Fibroblast of peridontal ligament (primary cell): Measurements from ENCODE around the gene UBE2O.

Source experiments
- DNase-seq: peaks from one replicate; pipeline ENCODE4 v3.0.0-alpha.2; 2010; ENCODE audit errors: extremely low read depth

Gene UBE2O

DNA sequence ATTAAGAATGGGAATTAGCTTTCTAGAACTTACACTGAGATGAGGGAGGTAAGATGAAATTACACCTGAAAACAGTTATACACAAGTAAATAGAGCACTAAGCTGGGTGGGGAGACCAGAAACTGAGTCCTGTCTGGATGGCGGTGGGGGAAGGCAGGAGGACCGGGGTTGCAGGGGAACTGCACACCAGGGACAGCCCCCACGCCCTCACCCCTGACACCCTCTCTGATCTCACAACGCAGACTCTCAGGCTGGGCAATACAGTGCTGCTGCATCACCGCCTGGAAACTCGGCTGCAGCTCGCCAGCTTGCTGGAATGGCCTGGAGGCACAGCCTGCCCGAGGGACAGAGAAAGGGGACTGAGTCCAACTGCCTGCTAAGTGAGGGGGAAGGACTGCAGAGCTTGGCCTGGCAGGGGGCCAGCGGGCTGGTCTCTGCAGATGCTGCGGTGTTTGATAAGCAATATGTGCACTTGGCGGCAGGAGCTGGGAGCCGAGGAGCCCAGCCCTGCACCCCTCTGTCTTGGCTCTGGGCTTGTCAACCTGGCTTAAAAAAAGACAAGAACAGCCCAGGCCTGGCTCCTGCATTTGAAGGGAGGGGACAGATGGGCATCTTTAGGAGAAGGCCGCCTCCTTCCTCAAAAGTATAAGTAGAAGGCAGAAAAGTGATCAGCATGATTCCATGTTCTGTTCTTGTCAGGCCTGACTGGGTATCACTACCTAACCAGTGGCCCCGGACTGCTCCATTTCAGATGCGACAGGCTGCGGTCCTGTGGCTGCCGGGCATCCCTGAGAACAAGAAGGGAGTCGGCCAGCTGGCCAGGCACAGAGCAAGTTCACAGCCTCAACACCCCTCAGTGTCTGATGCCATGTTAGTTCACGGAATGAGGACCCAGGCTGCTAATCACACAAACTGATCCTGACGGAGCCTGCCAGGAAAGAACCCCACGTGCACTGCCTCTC is 38.3 kb downstream of the UBE2O start:
- DNase-seq: peak; percentile 72

DNA sequence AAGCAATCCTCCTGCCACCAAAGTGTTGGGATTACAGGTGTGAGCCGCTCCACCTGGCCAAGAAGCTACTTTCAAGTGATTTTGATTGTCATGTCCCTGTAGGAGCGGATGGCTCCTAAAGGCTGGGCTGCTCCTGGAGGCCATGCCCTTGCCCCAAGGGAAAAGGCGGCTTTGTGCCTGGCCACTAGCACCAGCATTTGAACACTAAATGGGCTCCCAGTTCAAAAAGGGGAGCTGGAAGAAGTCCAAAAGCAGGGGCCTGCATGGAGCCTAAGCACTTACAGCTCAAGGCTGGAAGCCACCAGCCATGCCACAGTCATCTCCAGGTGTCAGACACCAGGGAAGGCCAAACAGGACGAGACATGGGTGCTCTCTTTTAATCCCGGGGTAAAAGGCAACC is 41.7 kb downstream of the UBE2O start:
- no peak for DNase-seq

DNA sequence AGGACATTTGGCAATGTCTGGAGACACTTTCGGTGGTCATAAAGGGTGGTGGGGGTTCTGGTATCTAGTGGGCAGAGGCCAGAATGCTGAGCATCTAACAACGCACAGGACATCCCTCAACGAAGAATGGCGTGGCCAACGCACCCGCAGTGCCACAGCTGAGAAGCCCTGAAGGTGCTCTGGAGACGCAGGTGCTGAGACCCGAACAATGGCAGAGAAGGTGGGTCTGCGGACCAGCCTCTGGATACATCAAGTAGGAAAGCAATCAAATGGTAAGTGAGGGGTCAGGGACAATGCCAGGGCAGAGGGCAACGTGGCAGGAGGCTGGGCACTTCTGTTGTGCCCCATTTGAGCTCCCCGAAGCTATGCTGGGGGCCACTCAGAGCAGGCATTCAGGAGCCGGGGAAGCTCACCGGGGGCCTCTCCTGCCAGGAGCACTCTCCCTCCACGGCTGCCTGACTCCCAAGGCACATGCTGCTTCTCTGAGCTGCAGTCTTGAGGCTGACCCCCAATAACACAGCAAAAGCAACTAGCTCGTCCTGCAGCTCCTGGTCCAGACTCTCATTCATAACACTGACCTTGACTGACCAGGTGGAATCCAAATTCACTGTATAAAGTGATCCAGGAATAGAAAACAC is 42.5 kb downstream of the UBE2O start:
- DNase-seq: no peak

DNA sequence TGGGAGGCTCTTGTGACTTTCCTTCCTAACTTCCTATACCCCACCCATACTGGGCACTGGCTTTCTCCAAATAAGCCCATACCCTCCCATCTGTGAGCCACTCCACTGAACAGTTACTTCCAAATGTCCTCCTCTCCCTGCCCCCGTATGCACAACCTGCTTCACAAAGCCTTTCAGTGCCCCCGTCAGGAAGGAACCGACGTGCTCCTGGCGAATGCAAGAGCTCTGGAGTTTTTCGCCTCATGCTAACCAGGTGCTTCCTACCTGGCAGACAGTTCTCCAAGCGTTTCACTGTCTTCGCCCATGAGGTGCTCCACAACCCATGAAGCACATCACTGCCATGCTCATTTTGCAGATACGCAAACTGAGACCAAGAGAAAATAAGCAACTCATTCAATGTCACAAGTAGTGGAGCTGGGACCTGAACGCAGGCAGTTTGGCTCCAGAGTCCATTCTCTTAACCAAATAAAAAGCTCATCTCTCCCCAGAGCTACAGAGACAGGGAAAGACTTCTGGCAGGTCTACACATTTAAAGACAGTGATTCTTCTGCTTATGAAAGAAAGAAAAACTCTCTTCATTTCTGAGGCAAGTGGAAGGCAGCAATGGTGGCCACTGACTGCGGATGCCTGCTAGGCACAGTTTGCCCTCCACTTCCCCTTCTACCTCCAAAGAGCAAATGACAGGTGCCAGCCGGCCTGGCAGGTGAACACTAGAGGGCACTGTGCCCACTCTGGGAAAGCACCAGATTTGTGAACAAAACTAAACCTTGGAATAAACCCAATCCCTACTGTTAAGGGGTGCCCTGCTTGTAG is 44.7 kb downstream of the UBE2O start:
- peak; percentile 47 for DNase-seq

DNA sequence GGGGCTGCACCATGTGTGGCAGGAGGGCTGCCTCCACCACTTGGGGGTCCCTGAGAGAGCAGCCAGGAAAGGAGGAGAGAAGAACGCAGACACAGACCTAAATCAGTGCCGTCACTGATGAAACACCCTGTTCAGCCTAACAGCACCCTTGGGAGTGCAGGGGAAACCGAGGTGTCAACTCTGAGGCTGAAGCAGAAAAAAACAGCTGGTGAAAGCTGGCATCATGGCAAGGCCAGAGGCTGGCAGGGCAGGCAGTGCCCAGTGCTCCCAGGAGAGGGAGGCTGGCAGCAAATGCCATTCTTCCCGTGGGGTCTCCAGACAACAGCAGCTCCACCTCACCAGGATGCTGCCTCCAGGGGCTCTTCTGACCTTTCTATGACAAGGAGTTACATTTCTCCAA is 45.4 kb downstream of the UBE2O start:
- no peak for DNase-seq

DNA sequence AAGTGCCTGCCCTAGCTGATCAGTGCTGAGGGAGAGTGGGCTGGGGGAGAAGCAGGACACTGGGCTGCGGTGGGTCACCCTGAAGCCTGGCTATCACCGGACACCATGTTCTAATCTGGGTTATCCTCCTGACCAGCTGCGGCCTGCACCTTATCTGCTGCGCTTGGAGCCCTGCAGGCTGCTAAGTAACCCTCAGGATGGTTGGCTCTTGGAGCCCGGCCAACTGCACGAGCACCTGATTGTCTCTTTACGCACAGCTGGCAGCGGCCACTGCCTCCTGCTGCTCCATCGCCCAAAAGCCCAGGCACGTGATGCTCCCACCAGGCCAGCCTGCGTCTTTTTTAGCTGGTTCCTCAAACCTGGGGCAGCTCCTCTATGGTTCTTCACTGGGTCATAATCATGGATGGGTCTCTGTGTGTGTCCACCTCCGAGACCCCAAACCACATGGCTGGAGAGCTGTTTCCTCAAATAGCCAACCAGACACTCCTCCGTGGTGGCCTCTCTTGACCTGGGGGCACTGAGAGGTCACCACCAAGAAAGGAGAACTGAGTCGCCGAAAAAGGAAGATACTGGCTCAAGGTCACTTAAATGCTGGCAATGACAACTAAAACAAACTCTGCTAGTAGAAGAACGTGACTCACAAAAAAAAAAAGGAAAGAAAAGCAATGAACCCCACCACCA is 46.8 kb downstream of the UBE2O start:
- DNase-seq: peak; percentile 41

DNA sequence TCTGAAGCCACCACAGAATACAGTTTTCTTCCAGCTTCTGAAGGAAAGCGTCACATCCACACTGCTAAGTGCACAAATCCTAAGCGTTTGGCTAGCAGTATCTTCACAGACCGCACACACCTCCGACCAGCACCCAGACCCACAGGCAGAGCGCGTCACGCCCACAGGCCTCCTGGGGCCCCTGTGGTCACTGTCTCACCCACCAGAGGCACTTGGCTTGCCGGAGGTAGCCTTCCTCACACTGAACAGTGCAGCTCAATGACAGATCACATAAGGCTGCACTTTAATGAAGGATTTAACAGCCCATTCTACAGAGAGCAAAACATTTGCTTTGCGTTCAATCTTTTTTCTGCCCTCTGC is 47.4 kb downstream of the UBE2O start:
- DNase-seq: no peak

DNA sequence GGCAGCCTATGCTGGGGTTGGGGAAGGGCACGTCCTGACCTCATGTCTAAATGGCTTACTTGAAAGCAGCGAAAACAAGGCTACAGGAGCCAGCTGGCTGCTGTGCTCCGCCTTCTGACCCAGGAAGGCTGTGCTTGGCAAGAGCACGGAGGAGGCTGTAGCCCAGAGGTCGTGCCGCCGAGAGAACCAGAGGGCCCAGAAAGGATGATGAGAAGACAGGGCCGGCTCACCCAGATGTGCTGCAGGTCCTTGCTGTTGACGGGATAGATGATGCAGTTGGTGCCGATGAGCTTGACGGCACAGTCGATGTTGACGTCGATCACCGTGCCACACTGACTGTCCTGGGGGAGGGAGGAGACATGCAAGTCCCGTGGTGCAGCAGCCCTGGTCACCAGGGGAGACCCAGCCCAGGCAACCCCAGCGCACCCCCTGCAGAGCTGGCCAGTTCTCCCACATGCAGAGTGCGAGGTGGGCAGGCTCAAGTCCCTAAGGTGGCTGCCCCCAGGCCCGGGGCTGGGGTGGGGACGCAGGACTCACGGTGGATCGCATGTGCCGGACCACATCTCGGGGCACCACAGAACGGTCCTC is 47.9 kb downstream of the UBE2O start:
- DNase-seq: no peak

DNA sequence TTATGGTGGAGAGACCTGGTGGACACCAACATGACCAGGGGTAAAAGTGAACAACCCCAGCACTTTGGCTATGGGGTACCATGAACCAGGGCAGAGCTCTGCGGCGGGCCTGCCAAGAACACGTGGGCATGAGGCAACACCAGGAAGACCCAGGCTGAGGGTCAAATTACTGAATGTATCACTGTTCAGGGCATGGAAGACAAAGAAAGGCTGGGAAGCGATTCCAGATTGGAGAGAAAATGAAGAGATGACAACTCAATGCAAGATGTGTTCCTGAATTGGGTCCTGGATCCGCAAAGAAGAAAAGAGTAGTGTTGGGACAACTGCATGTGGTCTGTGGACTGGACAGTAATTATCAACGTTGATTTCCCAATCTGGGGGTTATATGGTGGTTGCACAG is 48.7 kb downstream of the UBE2O start:
- DNase-seq: no peak

DNA sequence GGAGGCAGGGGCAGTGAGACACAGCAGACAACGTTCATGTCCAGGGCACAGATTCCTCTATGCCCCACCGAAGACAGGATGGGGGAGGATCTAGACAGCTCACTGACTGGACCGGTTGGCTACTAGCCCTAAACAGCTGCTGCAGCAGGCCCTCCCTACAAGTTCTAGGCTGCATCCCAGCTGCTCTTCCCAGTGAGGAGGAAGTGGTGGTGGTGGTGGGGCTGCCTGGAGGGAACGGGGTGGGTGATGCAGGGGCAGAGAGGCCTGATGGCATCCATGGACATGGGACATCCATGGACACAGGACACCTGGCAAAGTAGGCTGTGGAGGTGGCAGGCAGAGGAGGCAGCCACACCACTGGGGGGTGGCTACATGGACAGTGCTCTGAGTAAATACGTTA is 50.2 kb downstream of the UBE2O start:
- no peak for DNase-seq

DNA sequence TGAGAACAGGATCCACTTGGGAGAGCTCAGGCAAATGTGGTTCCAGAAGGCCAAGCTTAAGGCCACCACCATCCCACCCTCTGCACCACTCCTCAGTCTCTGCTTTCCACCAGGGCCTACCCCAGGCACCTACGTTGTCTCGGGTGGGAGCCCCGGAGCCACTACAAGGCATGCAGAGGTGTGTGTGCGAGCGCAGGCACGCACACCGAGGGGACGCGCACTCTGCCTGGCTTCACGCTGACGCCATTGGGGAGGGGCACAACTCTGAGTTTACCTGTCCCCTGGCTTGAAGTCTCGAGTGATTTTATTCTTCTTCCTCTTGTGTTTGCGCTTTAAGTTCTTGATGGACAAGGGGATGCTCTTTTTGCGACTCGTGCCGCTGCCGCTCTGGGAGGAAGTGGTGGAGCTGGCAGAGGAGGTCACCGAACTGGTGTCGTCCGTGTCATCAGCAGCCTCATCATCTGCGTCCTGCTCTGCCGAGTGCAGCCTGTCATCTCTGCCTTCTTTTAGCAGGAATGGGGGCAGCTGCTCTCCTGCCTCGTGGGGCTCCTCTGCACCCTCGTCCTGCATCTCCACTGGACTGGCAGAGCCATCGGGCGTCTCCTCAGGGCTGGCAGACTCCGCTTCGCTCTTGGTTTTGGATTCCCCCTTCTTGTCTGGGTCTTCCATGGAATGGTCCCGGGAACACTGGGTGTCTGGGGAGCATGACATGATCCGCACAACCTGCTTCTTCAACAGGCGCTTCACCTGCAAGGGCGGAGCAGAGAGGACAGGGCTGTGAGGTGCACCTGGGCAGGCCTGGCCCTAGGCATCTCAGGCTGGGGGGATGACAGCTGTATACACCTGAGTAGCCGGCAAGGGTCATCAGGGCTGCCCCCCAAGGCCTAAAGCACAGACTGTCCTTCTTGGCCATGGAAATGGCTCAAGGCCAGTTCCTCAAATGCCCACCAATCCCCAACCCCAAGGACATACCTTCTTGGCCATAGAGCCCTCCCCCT is 53.5 kb downstream of the UBE2O start:
- no peak for DNase-seq

DNA sequence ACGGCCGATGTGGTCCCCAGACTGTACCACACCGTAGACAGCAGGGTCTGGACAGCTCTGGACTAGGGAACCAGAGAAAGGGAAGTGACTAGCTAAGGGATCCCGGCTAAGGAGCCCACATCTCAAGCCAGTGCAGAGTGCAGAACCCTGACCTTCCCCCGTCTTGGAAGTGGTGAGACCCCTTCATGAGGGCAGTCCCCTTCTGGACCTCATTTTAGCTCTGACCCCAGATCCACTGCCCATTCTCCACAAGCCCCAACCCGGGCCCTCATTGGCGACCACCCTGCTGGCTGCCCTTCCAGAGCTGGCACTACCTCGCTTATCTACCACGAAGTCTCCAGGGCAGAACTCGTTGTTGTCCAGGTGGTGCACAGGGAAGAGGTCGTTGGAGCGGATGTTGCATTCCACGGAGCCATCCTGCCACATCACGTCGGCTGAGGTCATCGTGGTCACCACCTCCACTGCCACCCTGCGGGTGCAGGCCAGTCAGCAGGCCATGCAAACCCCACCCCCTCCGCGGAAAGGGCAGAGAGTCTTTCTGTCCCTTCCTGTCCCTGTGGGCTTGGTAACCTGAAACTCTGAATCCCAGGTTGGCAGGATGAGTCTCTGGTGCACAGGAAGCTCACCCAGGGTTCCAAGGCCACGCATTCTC is 54.3 kb downstream of the UBE2O start:
- DNase-seq: no peak

DNA sequence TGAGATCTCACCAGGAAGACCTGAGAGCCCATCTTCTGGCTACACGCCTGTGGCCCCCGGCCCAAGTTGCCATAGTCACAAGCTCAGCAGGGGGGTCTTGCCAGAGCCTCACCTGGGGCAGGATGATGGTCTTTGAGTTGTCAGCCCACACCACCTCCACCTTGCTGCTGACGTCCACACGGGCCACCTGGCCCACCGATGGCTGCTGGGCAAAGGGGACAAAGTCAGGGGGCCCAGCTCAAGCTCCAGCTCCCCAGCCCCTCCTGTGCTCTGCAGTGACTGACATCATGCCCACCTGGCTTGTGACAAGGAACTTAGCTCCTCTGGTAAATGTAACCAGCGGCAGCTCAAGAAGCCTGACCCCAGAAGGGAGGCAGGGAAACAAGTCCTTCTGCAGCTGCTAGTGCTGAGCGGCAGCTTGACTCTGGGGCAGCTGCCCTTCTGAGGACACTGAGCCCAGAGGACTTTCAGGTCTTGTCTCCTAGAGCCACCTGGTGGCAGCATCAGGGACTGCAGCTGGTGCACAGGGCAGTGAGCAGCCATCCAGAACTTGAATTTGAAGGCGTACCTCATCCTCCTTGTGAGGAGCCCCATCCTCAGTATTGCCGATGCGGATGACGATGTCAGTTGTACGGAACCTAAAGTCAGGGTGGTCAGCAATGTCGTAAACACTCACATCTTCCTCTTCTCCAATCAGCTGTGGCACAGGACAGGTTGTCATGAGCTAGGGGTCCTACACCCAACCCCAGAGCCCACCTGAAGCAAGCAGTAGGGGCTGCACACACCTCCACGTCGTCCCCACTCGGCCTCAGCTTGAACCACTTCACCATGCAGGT is 55.0 kb downstream of the UBE2O start:
- peak; percentile 85 for DNase-seq

DNA sequence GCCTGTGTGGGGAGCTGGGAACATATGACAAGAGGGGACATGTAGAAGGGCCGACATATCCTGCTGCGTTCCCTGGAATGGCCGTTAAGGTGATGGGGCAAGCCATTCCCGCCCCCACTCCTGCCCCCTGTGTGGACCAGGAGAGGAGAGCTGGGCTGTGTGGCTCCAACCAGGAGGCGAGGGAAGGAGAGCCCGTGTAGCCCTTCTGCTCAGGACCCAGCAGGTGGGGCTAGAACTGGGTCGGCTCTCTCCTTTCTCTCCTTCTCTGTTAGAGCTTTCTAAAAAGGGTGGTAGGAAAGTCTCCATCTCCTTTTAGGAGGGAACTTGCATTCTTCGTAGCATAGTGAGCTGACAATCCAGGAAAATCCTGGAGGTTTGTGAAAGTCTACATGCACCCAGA is 55.8 kb downstream of the UBE2O start:
- DNase-seq: no peak

DNA sequence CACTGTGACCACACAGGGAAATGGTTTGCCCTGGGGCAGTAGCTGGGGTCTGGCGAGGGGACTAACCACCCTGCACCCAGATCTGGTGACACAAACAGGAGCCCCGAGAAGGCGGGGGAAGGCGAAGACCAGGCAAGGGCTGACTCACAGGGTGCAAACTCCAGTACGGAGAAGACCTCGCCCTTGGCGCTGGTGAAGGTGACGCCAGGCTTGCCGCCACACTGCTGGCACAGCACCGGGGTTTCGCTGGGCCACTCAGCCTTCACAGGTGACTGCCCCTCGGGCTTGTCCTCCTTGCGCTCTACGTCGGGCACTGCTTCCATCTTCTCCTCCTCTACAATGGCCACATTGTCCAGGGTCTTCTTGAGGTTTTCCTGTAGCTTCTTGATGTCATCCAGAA is 57.0 kb downstream of the UBE2O start:
- DNase-seq: no peak

DNA sequence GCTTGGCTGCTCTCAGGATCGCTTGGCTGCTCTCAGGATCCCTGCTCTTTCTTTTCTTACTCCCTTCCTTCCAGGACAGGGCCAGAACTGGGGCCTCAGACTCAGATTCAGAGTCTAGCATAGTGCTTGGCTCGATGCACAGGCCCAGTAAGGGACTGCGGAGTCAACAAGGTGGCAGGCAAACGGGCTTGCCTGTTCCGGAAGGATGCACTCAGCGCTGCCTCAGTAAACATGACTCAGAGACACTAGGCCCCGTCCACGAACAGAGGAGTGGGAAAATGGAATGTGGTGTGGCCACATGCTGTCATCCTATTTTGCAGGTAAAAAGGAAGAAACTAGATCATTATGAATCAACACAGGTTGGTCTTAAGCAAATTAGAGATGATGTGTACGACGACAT is 58.8 kb downstream of the UBE2O start:
- DNase-seq: no peak

DNA sequence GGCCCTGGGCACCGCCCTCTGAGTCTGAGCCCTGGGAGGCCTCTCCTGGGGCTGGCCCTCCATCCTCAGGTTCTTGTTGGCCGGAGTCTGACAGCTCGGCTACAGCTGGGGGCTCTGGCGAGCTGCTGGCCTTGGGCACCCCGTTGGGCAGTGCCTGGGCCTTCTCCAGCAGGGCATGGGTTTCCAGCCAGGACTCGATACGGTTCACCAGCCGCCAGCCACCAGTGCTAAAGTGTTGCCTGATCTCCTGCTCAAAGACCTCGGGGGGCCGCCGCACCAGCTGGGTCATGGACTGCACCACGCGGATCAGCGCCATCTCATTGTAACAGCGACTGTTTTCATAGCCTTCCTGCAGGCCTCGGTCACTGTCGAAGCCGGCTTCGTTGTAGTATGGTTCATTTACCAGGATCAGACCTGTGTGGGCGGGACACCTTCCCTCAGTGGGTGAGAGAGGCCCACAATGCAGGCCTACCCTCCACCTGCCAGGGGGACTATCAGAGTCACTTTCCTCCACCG is 61.7 kb downstream of the UBE2O start:
- DNase-seq: no peak

DNA sequence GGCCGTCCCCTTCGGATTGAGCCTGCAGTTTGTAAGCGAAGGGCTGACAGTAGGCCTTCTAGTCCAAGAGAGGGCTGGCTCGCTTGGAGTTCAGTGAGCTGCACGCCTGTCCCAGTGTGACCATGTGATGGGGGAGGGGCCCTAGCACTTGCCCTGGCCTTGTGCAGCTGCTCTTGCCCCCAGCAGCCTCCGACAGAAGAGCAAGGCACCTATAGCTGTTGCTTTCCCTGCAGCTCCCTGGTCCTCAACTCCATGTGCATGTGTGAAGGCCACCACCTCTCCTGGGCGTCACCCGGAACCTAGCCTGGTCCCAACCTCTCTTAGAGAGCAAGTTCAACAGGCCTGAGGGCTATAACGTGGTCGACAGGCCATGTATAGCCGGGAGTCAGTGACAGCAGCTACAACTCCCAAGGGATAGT is 62.9 kb downstream of the UBE2O start:
- DNase-seq: no peak
